DMS153 treated with DMSO at 0.1 percent for 48 hours (cell line): ENCODE data around the gene LDB2.
"Not testable (repeated sequence)": the region's sequence is repeated elsewhere in the genome, so short reads cannot be mapped to it uniquely, and the experiment has no call there.

Experiments used
- DNase-seq: peaks from one replicate; lab custom pipeline; 2025; ENCODE audit not compliant: unreplicated experiment; lab: John Stamatoyannopoulos, UW

Gene LDB2

DNA sequence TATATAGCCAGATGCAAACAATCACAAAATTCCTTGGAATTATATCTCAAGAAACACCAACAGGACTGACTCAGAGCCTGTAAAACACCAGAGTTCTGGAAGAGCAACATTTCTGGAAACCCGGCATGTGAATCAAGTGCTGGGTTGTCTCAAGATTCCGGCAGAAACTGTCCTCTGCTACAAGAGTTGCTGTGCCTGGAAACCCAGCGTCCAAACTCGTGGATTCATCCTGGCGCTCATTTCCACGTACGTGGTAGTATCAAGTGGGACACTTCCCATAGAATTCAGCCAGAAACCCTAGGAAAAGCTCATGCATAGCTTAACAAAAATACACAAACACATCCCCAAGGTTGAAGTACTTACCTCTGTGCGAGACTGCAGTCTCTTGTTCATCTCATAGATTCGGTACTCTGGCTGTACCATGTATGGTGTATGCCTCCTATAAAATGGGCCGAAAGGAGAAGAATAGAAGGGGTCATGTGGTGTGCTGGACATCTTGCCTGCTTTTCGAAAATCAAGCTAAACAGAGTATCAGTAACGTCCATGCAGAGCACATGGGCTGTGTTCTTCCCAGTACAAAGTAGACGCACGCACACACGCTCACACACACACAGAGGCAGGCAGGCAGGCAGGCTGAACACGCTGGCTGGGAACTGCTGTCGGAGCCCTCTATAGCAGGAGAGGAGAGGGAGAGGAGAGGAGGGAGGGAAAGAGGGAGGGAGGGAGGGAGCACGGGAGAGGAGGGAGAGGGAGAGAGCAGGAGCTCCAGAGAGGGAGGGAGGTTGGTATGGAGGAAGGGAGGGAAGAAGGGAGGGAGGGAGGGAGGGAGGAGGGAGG is at the start of gene LDB2:
Gene LDB2 (minus strand): TSS at position 655 of the 837 bp plus-strand sequence.
- DNase-seq: no peak

DNA sequence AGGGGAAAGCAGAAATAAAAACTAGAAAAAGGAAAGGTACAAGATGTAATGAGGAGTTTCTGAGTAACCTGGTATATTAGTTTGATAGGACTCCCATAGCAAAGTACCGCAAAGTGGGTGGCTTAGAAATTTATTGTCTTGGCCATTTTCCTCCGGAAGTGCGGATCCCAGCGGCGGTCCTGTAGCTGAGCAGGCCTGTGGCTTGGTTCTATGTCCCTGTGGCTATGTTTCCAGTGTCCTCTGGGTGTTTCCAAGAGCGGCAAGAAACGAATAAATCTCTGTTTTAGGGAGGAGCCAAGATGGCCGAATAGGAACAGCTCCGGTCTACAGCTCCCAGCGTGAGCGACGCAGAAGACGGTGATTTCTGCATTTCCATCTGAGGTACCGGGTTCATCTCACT is 44.0 kb upstream of the LDB2 start:
- DNase-seq: no peak

DNA sequence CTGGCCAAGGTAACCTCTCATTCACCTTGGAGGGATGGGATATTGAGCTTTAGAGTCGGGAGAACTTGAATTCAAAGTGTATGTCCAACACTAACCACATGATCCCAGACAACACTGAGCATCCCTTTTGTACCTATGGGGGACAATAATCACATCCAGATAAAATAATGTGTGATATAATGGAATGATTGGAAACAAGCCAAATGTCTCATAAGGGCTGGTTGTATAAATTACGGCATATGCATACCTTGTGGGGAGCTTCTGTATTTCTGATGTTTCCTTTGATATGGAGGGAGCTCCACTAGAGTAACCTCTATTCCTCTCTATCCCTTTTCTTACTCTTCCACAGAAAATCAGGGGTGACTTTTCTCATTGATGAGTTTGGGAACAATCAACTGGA is 40.7 kb upstream of the LDB2 start:
- DNase-seq: no peak

DNA sequence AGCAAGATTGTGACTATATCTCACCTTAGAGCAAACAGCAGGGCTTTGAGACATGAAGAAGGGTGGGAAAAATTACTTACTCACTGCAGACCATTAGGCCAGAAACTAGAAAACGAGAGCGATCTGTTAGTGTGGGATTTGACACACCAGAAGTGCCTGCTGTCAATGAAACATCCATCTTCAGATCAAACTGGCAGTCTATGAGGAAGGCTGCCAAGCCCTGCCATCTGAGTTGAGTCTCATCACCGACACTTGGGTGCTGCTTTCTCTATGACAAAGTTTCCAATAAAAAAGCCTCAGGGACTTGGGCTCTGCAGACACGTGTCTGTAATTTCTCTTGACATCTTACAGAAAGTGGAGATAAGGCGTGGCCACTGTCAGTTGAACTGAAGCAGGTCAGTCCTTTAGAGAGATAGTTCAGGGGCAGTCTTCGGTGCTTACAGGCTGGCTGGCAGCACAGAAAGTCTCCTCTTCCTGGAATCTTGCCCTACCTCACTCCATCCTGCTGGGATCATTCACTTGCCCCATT is 40.1 kb upstream of the LDB2 start:
- DNase-seq: no peak

DNA sequence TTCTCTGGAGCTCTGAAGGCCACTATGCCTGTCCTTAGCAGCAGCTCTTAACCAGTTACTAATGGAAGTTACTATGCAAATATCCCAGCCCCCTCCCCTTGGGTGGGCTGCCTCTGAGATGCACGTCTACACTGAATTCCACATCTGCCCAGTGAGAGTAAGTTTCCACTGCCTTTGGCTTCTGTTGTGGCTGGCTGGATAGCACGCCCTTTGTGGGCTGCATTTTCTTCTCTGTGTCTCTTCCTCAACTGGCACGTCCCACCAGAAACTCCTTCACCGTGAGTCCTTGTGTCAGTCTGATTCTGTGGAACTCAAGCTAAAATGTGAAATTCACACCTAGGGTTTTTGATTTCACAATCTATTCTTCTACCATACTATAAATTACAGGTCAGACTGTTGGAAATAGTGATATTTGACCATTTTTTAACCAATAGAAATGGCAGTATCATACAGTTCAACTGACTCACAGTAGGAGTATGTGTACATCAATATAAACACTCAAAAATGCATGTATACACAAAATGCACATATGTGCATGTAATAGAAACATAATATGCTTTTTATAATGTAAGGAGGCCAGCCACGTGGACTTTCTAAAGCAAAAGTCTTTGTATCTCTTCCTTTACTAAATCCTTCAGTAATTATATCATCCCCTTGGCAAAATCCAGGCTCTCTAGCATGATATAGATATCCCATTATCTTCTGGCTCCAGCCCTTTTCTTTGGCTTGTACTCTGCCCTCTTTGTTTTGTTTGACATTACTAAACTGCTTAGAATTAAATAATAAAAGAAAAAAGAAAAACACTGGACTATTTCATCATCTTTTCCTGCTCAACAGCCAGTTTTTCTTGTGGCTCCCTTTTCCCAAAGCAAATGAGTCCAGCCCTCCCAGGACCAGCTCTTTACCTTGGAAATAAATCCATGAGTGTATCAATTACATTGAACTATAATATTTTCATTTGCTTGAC is 33.2 kb upstream of the LDB2 start:
- no peak for DNase-seq

DNA sequence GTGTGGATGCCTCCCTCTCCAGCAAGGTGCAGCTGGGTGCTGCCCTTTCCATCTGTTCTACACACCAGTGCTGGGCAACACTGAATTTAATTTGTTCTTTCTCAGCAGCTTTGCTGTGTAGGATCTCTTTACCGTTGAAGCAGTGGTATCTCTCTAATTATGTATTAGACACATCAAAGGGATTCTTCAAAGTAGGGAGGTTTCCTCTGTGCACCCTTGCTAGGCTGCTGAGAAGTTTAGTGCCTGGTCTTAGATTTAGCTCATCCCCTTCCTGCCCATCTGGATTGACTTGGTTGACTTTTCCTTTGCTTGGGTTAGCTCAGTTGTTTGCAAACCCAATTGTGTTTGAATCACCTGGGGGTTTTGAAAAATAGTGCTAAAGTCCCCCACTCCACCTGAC is 27.8 kb upstream of the LDB2 start:
- no peak for DNase-seq

DNA sequence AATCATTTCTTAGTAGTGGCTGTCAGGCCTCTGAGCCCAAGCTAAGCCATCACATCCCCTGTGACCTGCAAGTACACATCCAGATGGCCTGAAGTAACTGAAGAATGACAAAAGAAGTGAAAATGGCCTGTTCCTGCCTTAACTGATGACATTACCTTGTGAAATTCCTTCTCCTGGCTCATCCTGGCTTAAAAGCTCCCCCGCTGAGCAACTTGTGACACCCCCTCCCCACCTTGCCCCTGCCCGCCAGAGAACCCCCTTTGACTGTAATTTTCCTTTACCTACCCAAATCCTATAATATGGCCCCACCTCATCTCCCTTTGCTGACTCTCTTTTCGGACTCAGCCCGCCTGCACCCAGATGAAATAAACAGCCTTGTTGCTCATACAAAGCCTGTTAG is 20.3 kb upstream of the LDB2 start:
- not testable (repeated sequence) for DNase-seq

DNA sequence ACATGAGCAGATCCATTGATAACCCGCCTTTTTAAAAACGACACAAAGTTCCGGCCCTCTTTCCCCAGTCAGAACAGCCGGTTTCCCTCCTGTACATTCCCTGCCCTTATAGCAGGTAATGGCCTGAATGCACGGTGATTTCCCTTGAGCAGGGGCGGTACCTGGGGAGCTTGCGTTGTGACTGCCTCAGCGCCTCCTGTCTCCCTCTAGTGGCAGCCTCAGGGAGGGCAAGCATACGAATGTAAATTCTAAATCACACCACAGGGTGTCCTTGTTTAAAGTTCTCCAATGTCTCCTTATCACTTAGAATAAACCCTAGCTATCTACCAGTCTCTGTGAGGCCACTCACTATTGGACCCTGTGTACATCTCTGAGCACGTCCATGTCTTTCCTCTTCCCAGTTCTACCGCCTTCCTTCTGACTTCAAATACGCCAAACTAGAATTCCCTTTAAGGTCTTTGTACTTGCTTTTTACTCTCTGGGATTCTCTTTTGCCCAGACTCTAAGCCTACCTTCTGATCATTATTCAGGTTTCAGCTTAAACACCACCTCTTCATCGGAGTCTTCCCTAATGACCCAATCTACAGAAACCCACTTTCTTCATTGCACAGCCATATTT is 18.4 kb upstream of the LDB2 start:
- DNase-seq: no peak

DNA sequence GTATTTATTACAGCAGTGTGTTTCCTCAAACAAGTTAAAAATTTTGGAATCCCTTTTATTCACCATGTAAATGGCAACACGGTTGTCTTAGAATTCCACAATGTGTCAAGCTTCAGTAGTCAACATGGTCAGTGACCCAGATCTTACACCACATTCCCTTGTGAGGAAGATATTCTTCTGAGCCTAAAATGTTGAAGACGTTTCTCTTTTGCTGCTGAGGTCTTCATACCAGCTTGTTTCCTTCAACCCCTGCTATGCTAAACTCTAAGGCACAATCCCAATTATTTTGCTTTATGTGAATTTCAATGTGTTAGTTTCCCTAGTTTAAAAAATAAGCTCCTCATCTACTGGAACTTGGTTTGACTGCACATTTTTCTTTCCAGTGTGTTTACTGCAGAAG is 17.6 kb upstream of the LDB2 start:
- DNase-seq: no peak

DNA sequence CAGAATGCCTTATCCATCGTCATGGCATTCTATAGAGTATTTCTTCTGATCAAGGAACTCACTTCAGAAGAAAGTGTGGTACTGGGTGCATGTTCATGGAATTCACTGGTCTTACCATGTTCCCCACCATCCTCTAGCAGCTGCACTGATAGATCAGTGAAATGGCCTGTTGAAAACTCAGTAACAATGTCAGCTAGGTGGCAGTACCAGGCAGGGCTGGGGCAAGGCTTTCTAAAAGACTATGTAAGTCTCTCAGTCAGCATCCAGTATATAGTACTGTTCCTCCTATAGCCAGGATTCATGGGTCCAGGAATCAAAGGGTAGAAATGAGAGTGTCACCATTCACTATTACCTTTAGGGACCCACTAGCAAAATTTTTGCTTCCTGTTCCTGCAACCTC is 15.8 kb upstream of the LDB2 start:
- no peak for DNase-seq

DNA sequence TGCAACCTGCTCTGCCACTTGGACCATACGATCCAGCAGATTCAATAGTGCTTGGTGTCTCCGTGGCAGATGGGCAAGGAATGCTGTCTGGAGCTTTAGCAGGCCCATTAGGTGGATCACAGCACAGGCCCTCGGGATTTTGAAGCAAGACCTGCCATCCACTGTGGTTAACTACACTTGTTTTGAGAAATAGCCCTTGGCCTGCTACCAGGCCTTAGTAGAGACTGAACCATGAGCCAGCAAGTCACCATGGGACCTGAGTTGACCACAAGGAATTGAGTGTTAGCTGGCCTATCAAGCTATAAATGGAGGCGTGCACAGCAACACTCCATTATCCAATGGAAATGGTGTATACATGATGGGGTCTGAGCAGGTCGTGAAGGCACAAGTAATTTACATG is 14.5 kb upstream of the LDB2 start:
- no peak for DNase-seq

DNA sequence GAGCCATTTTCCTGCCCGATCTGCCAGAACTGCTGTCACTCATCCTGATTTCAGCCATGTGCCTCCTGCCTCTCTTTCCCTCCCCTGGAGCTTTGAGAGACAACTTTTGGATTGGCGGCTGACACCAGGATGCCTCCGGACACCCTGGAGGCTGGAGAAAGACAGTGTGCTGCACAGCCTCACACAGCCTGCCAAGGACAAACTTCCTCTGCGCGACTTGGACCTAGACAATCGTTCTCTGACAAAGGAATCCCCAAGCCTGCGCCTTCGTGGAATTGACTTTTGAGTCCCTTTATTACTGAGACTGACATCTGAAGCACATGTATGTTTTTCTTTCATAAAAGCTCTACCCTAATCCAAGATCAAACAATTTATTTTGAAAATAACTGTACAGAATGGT is 10.8 kb upstream of the LDB2 start:
- DNase-seq: no peak

DNA sequence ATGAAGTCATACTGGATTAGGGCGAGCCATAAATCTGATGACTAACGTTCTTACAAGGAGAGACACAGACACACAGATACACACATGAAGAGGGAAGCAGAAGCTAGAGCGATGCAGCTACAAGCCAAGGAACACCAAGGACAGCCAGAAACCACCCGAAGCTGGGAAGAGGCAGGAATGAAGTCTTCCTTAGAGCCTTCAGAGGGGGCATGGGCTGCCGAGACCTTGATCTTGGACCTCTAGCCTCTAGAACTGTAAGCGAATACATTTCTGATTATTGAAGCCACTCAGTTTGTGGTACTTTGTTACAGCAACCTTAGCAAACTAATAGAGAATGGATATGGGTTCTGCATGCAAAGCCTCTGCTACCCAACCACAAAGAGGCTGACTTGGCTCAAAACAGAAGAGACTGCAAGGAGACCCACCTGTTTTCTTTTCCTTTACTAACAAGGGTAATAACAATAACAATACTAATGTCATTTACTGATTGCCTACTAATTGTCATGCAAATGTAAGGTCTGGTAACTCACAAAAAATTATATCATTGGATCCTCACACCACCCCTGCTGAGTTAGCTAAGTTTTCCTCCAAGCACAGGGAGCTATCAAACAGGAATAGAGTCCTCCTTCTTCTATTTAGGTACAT is 10.1 kb upstream of the LDB2 start:
- DNase-seq: no peak

DNA sequence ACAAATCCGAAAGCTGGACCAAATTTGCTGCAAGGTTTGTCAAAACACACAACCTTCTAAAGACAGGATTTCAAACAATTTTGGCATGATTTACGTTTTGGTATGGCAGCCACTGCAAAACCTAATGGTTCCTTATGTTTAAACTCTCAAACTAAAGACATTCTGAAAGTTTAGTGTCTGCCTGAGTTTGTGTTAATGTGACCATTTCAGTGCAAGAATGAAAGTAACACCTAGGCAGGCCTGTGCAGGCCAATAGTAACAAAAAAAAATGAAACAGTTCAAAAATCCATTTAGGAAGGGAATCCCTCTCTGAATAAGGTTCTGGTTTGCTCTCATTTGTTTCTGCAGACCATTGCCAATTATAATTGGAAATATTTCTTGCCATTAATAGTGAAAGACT is 1.9 kb upstream of the LDB2 start:
- no peak for DNase-seq

DNA sequence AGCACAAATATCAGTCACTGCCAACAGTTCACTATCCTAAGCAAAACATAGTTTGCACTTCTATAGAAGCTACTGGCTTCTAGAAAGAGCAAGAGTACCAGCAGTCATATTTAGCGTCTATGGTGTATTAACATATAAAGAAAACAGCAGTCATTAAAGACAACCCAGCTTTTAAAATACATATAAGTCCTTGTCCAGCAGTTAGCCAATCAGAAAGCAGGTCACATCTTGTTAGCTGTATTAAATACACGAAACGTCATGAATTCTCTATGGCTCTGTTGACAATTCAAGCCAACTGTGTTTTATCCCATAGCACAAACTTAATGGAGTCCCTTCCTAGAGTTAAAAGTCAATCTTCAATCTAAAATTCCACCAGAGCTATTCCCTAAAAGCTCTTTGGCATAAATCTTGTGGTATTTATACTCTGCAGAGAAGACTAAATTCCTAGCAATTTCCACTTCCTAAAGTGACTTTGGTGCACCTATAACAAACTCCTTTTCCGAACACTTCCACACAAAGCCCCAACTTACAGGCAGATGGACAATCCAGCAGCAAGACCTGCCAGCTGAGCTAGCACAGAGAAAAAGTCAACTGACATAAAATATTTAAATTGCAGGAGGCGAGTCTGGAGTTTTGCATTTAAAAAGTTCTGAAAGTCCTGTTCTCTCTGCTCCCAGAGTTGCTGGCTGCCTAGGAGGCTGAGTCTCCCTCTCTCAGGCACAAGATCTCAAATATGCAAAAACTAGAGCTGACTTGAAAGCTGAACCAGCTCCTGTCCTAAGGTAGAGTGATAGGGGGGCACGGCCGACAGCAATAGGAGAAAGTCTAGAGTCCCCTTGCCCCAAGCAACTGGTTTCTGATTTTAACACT is 1.3 kb downstream of the LDB2 start:
- no peak for DNase-seq

DNA sequence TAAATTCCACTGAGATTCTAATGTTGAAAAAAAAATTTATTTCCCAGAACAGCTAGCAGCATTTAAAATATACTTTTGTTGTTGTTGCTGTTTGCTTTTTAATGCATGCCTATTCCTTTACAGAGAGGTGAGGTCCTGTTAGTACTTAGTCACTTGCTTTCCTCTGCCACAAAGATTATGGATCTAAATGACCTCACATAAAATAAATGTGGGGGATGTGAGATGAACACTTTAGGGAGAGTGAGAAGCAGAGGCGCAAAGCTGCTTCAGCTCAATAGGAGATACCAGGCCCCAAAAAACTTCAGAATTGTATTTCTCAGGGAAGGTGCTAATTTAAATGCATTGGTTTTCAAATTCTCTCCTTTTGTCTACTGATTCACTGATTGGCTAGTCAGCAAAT is 4.0 kb downstream of the LDB2 start:
- no peak for DNase-seq

DNA sequence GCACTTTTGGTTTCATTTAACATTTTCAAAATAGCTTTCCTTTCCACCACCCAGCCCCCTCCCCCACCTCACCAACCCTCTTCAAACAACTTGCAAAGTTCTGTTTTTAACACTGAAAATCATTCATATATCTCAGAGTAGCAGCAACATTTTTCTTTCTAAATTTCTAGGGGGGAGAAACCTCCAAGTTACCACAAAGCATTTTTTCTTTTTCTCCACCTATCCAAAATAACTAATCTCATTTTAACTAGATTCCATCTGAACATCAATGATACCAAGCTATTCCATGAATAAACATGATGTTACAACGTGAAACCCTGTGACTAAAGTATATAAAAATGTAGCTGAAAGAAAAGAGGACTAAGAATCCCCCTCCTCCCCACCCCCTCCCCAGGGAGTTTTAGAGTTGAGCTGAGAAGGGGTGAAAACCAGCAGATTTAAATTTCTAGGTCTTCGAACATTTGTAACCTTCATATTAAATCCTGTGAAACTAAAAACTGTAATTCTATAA is 5.2 kb downstream of the LDB2 start:
- DNase-seq: no peak

DNA sequence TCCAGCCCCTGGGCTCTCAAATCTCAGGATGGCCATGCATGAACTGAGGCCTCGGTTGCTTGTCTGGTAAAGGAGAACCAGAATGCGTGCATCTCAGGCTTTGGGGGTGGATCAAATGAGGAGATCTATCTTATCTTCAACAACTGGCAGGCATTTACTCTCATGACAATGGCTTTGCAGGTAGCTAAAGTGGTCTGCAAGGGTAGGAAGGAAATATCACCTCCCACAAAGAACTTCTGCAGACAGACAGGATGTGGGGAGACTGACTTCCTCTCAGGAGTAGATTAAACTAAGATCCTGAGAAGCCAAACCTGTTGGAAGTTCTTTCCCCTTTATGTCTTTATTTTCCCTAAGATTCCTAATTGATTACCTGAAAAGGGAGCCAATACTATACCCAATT is 7.8 kb downstream of the LDB2 start:
- DNase-seq: no peak

DNA sequence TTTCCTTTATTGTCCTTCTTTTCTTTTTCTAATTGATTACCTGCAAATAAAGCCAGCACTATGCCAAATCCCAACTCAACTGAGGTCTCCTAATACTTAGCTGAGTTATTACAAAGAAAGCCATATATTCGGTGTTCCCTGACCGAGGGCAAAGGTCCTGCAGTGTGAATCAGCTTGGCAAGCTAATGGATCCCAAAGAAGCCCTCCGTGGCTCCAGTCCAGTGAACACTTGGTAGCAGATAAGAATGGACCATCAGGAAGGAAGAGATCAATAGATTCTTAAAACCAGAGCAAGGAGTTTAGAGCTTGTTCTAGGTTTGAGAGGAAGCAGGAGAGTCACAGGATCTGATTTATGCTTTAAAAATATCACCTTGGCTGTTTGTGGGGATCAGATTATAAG is 8.5 kb downstream of the LDB2 start:
- no peak for DNase-seq

DNA sequence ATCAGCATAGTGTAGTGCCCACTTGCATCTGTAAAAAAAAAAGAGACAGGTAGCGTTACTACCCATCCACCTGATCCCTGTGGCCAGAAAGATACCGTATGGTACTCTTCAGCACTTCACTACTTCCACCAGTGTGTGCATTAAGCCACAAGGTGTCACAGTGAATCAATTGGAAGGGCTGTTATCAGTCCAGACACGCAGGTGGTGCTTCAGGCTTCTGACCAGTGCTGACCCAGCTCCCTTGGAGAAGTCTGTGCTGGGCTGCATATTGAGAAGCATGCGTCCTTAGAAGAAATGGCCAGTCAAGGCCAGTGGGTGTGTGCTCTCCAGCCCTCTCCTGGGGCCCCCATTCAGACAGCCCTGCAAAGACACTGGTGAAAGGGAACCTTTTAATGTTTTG is 10.6 kb downstream of the LDB2 start:
- no peak for DNase-seq
